ENCODE measurements around the gene ILDR1. TPM values are rescaled to one million over a fixed set of nuclear protein-coding genes. Genes with fewer than 3 reads are reported as not detected.

ILDR1 gene
- total and polyA plus RNA-seq, 2 experiments from 2014 or later = 1.5 to 1.8 TPM

GRCh38 chr3:122002611-122003010, 19.4 kb downstream of the ILDR1 start:
- peaks cover 5% of the 10 kb centered on the region for H3K4me1 ChIP-seq (ENCODE audit: insufficient read depth)
- no peak overlapping the region for H3K4me3 ChIP-seq
- no peak overlapping the region for H3K27ac ChIP-seq
- no peaks in the 10 kb centered on the region for H3K9me3 ChIP-seq (ENCODE audit: low read depth)
- WGBS (ENCODE audit: low lambda C conversion rate, missing lambda C conversion rate) = 91% methylated on average over 7 of the region's 7 CpGs
- no peaks in the 10 kb centered on the region for H3K79me2 ChIP-seq
- no peaks in the 10 kb centered on the region for H3K27me3 ChIP-seq
- no peak for TF ChIP-seq EZH2phosphoT487 (IDR thresholded peaks at IDR 0.05; ENCODE audit: low read depth, severe bottlenecking, unreplicated experiment)
- no peak for TF ChIP-seq CTCF (IDR thresholded peaks at IDR 0.05; ENCODE audit: poor library complexity)
- no peak for TF ChIP-seq EZH2 (IDR thresholded peaks at IDR 0.05; ENCODE audit: borderline replicate concordance)
- no peaks in the 10 kb centered on the region for H3K36me3 ChIP-seq (replicated peaks; ENCODE audit: insufficient read depth, low read depth)
- no peak for DNase-seq (ENCODE audit: low spot score)
- no peak overlapping the region for H2AFZ ChIP-seq
- H3K4me2 ChIP-seq = no peak overlapping the region
- H3K9me2 ChIP-seq (replicated peaks; ENCODE audit: insufficient read depth) = no peaks in the 10 kb centered on the region
- H4K20me1 ChIP-seq (ENCODE audit: insufficient read depth, poor library complexity, severe bottlenecking) = no peaks in the 10 kb centered on the region

- Histone ChIP-seq H3K9me3 (ENCODE audit: low read depth) (no peaks in the 10 kb centered on the region), H3K4me3 (no peak overlapping the region), H3K79me2 (no peaks in the 10 kb centered on the region), H3K27ac (no peak overlapping the region), H4K20me1 (ENCODE audit: insufficient read depth, poor library complexity, severe bottlenecking) (no peaks in the 10 kb centered on the region), H3K4me1 (ENCODE audit: insufficient read depth) (peaks cover 6% of the 10 kb centered on the region), H3K9me2 (replicated peaks; ENCODE audit: insufficient read depth) (no peaks in the 10 kb centered on the region), H3K27me3 (no peaks in the 10 kb centered on the region), H2AFZ (no peak overlapping the region), H3K36me3 (replicated peaks; ENCODE audit: insufficient read depth, low read depth) (no peaks in the 10 kb centered on the region), H3K4me2 (no peak overlapping the region)
- WGBS (ENCODE audit: low lambda C conversion rate, missing lambda C conversion rate) = 93% methylated on average over 3 of the region's 3 CpGs
- DNase-seq (ENCODE audit: low spot score) = no peak
- no peak for TF ChIP-seq EZH2 (IDR thresholded peaks at IDR 0.05; ENCODE audit: borderline replicate concordance)
- TF ChIP-seq EZH2phosphoT487 (IDR thresholded peaks at IDR 0.05; ENCODE audit: low read depth, severe bottlenecking, unreplicated experiment) = no peak
Observed at GRCh38 chr3:122001892-122002291, 20.2 kb downstream of the ILDR1 start.

GRCh38 chr3:122000936-122001605, 21.0 kb downstream of the ILDR1 start:
- 80% methylated on average over 4 of the region's 4 CpGs for WGBS (ENCODE audit: low lambda C conversion rate, missing lambda C conversion rate)

More at GRCh38 chr3:122000936-122001605, 21.0 kb downstream of the ILDR1 start:
- Histone ChIP-seq H3K4me3 (no peak overlapping the region), H3K79me2 (no peaks in the 10 kb centered on the region), H4K20me1 (ENCODE audit: insufficient read depth, poor library complexity, severe bottlenecking) (no peaks in the 10 kb centered on the region), H3K36me3 (replicated peaks; ENCODE audit: insufficient read depth, low read depth) (no peaks in the 10 kb centered on the region), H2AFZ (no peak overlapping the region), H3K4me2 (no peak overlapping the region), H3K9me3 (ENCODE audit: low read depth) (no peaks in the 10 kb centered on the region), H3K27me3 (no peaks in the 10 kb centered on the region), H3K9me2 (replicated peaks; ENCODE audit: insufficient read depth) (no peaks in the 10 kb centered on the region), H3K27ac (no peak overlapping the region), H3K4me1 (ENCODE audit: insufficient read depth) (peaks cover 6% of the 10 kb centered on the region)
- no peak for DNase-seq (ENCODE audit: low spot score)
- TF ChIP-seq EZH2 (IDR thresholded peaks at IDR 0.05; ENCODE audit: borderline replicate concordance) = no peak
- TF ChIP-seq EZH2phosphoT487 (IDR thresholded peaks at IDR 0.05; ENCODE audit: low read depth, severe bottlenecking, unreplicated experiment) = no peak
- no peak for TF ChIP-seq CTCF (IDR thresholded peaks at IDR 0.05; ENCODE audit: poor library complexity)
